ENCODE data around the gene NCEH1. TPM values are rescaled to one million over a fixed set of nuclear protein-coding genes. Genes with fewer than 3 reads are reported as not detected.

NCEH1 gene
- total RNA-seq, 1 experiment from 2014 or later = 73.0 TPM

DNA sequence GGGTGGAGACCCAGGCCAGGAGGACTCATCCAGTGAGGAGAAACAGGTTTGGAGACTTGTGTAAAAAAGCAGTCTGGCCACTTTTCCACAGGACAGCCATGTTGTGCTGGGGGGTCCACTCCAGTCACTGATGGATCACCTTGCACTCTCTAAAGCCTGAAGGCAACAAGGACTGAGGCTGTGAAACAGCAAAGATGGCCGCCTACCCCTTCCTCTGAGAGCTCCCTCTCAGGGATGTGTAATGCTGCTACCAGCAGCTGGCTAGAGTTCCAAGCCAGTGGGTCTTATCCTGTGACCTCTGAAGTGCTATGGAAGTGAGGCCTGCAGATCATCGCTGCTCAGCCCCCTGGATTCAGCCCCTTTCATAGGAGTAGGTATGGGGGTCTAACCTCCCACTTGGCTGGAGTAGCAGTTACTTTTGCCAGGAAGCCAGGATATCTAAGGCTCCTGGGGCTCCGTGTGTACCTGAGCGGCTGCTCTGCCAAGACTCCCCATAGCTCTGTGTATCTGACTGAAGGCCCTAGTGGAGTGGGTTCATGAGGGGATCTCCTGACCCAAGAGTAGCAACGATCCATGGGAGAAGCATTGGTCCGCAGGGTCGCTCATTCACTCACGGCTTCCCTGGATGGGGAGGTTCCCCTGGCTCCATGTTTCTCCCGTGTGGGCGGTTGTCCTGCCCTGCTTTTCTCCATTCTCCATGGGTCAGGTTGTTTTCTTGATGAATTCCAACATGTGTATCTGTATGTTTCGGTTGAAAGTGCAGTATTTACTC is 117.8 kb downstream of the NCEH1 start:
- in situ Hi-C loops (cut with HindIII; ENCODE audit: low pct_unique_long_range_greater_than_20kb, low sequenced_read_pairs) (loop anchor here (25.0 kb wide), 1 partner anchor 106 kb away; no protein-coding TSS in a partner anchor), intact Hi-C loops (cut with micrococcal nuclease; ENCODE audit: unreplicated experiment) (no loop called here)
- no peak for ATAC-seq
- Histone ChIP-seq H3K27me3 (ENCODE audit: control insufficient read depth, insufficient read depth, low read length) (no peaks in the 10 kb centered on the region), H3K4me1 (ENCODE audit: control insufficient read depth, insufficient read depth, low read length) (peaks cover 4% of the 10 kb centered on the region; the same call in 1 of the 2 replicates), H3K4me3 (ENCODE audit: low read depth in 2 of 2, low read length in 2 of 2) (no peak overlapping the region), H3K27ac (ENCODE audit: low read length) (no peak overlapping the region), H3K9me3 (ENCODE audit: control insufficient read depth, insufficient read depth, low read depth, low read length) (no peaks in the 10 kb centered on the region), H3K36me3 (ENCODE audit: control insufficient read depth, insufficient read depth, low read length) (no peaks in the 10 kb centered on the region)
- POLR2A ChIA-PET = no interaction called here
- BruUV-seq (replicated peaks) = no TSS peak
- no peak for TF ChIP-seq SIN3A (IDR thresholded peaks at IDR 0.05; ENCODE audit: borderline replicate concordance, insufficient read depth, low read depth, low read length)
- CTCF ChIA-PET = no interaction called here
- no peak for DNase-seq (ENCODE audit: low read depth, low spot score)

DNA sequence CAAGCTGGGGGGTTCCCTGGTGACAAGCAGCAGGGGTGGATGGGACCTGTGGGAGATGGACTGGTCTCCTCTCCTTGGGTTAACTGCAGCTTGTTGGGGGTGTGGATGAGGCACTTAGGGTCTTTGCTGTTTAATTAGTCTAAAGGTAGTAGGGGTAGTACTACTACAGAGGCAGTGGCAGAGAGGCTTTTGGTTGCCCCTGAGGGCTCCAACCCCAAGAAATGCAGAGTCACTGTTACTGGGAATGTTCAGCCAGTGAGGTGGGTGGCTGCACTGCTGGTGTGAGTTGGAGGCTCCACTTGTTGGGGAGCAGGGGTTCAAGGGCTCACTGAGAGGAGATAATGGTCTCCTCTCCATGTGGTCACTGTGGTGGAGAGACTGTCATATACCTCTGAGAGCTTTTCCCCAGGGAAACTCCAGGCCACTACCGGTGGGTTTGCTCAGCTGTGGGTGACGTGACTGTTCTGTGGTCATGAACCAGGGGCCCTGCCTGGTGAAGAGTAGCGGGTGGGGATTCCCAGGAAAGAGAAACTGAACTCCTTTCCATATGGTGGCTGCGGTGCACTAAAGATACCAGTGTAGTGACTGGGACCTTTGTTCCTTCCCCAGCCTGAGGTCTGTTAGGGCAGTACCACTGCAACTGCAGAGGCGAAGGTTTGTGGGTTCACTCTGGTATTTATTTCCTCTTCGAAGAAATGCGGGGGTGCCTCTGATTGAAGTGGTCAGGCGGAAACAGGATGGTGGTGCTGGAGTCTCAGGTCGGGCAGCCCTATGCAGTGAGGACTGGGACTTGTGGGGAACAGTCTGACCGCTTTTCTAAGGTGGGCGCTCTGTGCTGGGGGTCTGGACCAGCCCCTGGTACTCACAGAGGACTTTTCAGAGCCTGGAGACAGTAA is 118.7 kb downstream of the NCEH1 start:
- ATAC-seq = no peak
- no peaks in the 10 kb centered on the region for H3K36me3 ChIP-seq (ENCODE audit: control insufficient read depth, insufficient read depth, low read length)
- no peaks in the 10 kb centered on the region for H3K9me3 ChIP-seq (ENCODE audit: control insufficient read depth, insufficient read depth, low read depth, low read length)
- DNase-seq (ENCODE audit: low read depth, low spot score) = no peak
- CTCF ChIA-PET = no interaction called here
- peaks cover 4% of the 10 kb centered on the region; the same call in 1 of the 2 replicates for H3K4me1 ChIP-seq (ENCODE audit: control insufficient read depth, insufficient read depth, low read length)
- H3K4me3 ChIP-seq (ENCODE audit: low read depth in 2 of 2, low read length in 2 of 2) = no peak overlapping the region
- no peaks in the 10 kb centered on the region for H3K27me3 ChIP-seq (ENCODE audit: control insufficient read depth, insufficient read depth, low read length)
- no peak overlapping the region for H3K27ac ChIP-seq (ENCODE audit: low read length)
- in situ Hi-C loops (cut with HindIII; ENCODE audit: low pct_unique_long_range_greater_than_20kb, low sequenced_read_pairs) (loop anchor here (25.0 kb wide), 1 partner anchor 105 kb away; no protein-coding TSS in a partner anchor), intact Hi-C loops (cut with micrococcal nuclease; ENCODE audit: unreplicated experiment) (no loop called here)
- BruUV-seq (replicated peaks) = no TSS peak
- POLR2A ChIA-PET = no interaction called here
- TF ChIP-seq, protein P1, sequence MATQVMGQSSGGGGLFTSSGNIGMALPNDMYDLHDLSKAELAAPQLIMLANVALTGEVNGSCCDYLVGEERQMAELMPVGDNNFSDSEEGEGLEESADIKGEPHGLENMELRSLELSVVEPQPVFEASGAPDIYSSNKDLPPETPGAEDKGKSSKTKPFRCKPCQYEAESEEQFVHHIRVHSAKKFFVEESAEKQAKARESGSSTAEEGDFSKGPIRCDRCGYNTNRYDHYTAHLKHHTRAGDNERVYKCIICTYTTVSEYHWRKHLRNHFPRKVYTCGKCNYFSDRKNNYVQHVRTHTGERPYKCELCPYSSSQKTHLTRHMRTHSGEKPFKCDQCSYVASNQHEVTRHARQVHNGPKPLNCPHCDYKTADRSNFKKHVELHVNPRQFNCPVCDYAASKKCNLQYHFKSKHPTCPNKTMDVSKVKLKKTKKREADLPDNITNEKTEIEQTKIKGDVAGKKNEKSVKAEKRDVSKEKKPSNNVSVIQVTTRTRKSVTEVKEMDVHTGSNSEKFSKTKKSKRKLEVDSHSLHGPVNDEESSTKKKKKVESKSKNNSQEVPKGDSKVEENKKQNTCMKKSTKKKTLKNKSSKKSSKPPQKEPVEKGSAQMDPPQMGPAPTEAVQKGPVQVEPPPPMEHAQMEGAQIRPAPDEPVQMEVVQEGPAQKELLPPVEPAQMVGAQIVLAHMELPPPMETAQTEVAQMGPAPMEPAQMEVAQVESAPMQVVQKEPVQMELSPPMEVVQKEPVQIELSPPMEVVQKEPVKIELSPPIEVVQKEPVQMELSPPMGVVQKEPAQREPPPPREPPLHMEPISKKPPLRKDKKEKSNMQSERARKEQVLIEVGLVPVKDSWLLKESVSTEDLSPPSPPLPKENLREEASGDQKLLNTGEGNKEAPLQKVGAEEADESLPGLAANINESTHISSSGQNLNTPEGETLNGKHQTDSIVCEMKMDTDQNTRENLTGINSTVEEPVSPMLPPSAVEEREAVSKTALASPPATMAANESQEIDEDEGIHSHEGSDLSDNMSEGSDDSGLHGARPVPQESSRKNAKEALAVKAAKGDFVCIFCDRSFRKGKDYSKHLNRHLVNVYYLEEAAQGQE (IDR thresholded peaks at IDR 0.05; ENCODE audit: insufficient read depth in 1 of 2, low read depth in 2 of 2, low read length in 1 of 2) = no peak
- no peak for TF ChIP-seq SIN3A (IDR thresholded peaks at IDR 0.05; ENCODE audit: borderline replicate concordance, insufficient read depth, low read depth, low read length)
- TF ChIP-seq, protein P2, sequence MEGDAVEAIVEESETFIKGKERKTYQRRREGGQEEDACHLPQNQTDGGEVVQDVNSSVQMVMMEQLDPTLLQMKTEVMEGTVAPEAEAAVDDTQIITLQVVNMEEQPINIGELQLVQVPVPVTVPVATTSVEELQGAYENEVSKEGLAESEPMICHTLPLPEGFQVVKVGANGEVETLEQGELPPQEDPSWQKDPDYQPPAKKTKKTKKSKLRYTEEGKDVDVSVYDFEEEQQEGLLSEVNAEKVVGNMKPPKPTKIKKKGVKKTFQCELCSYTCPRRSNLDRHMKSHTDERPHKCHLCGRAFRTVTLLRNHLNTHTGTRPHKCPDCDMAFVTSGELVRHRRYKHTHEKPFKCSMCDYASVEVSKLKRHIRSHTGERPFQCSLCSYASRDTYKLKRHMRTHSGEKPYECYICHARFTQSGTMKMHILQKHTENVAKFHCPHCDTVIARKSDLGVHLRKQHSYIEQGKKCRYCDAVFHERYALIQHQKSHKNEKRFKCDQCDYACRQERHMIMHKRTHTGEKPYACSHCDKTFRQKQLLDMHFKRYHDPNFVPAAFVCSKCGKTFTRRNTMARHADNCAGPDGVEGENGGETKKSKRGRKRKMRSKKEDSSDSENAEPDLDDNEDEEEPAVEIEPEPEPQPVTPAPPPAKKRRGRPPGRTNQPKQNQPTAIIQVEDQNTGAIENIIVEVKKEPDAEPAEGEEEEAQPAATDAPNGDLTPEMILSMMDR (IDR thresholded peaks at IDR 0.05) = no peak
- no peak for TF ChIP-seq TCF7L2 (IDR thresholded peaks at IDR 0.05; ENCODE audit: low read depth, low read length)
- TF ChIP-seq POLR2AphosphoS5 (IDR thresholded peaks at IDR 0.05; ENCODE audit: low read depth, low read length) = no peak
